Activated CD8-positive, alpha-beta memory T cell treated with anti-CD3 and anti-CD28 coated beads for 24 hours (primary cell): ENCODE data around the gene ZFYVE28.

Experiments
- DNase-seq: peaks from one replicate; pipeline ENCODE4 v3.0.0-alpha.2; 2020

The ZFYVE28 gene

GRCh38 chr4:2408976-2409375 is 9.5 kb downstream of the ZFYVE28 start:
- no peak for DNase-seq

GRCh38 chr4:2408401-2408958 is 10.0 kb downstream of the ZFYVE28 start:
- DNase-seq, result no peak

GRCh38 chr4:2407991-2408342 is 10.5 kb downstream of the ZFYVE28 start:
- no peak for DNase-seq

- no peak for DNase-seq
Observed at GRCh38 chr4:2406920-2407319, 11.5 kb downstream of the ZFYVE28 start.

- no peak for DNase-seq
Observed at GRCh38 chr4:2406406-2406805, 12.0 kb downstream of the ZFYVE28 start.

GRCh38 chr4:2402941-2403340 is 15.5 kb downstream of the ZFYVE28 start:
- no peak for DNase-seq

- DNase-seq, result no peak
Observed at GRCh38 chr4:2402048-2402842, 16.2 kb downstream of the ZFYVE28 start.

GRCh38 chr4:2401610-2401983 is 16.8 kb downstream of the ZFYVE28 start:
- no peak for DNase-seq

- no peak for DNase-seq
Observed at GRCh38 chr4:2400841-2401609, 17.4 kb downstream of the ZFYVE28 start.

GRCh38 chr4:2399631-2400190 is 18.7 kb downstream of the ZFYVE28 start:
- DNase-seq, result no peak

- no peak for DNase-seq
Observed at GRCh38 chr4:2399216-2399615, 19.2 kb downstream of the ZFYVE28 start.

- DNase-seq, result no peak
Observed at GRCh38 chr4:2397596-2398379, 20.7 kb downstream of the ZFYVE28 start.

GRCh38 chr4:2396781-2397368 is 21.6 kb downstream of the ZFYVE28 start:
- no peak for DNase-seq

GRCh38 chr4:2395584-2395983 is 22.9 kb downstream of the ZFYVE28 start:
- DNase-seq, result no peak

- no peak for DNase-seq
Observed at GRCh38 chr4:2395038-2395437, 23.4 kb downstream of the ZFYVE28 start.

- DNase-seq, result no peak
Observed at GRCh38 chr4:2394528-2394927, 23.9 kb downstream of the ZFYVE28 start.

GRCh38 chr4:2393353-2394270 is 24.8 kb downstream of the ZFYVE28 start:
- DNase-seq, result peak; percentile 65

GRCh38 chr4:2390784-2391421 is 27.5 kb downstream of the ZFYVE28 start:
- DNase-seq, result no peak

- no peak for DNase-seq
Observed at GRCh38 chr4:2390146-2390545, 28.3 kb downstream of the ZFYVE28 start.

- no peak for DNase-seq
Observed at GRCh38 chr4:2389691-2390090, 28.8 kb downstream of the ZFYVE28 start.
